Activated naive CD8-positive, alpha-beta T cell treated with anti-CD3 and anti-CD28 coated beads for 36 hours (primary cell): Measurements from ENCODE around the gene SLC16A7. TPM values are rescaled to one million over a fixed set of nuclear protein-coding genes. Genes with fewer than 3 reads are reported as not detected.

Experiments
- DNase-seq: peaks from one replicate; pipeline ENCODE4 v3.0.0; 2021
- H3K27ac Mint-ChIP-seq: one replicate; pipeline ENCODE4 v1.8.0; 2022; ENCODE audit warnings: mild to moderate bottlenecking, moderate library complexity, mixed read lengths
- H3K27me3 Mint-ChIP-seq: one replicate; pipeline ENCODE4 v1.8.0; 2022; ENCODE audit warnings: mild to moderate bottlenecking, mixed read lengths
- H3K36me3 Mint-ChIP-seq: one replicate; pipeline ENCODE4 v1.8.0; 2021; ENCODE audit warnings: mild to moderate bottlenecking, mixed read lengths
- H3K4me1 Mint-ChIP-seq: one replicate; pipeline ENCODE4 v1.8.0; 2021; ENCODE audit warnings: mixed read lengths
- H3K4me3 Mint-ChIP-seq: one replicate; pipeline ENCODE4 v1.8.0; 2022; ENCODE audit warnings: mild to moderate bottlenecking, moderate library complexity, mixed read lengths
- H3K9me3 Mint-ChIP-seq: one replicate; pipeline ENCODE4 v1.8.0; 2022; ENCODE audit warnings: mixed read lengths
- total RNA-seq, 2 experiments: library from RNA; stranded (reverse); gene quantifications; one replicate each; pipeline ENCODE4 v1.2.3, GENCODE V29; 2021

Gene SLC16A7
- total RNA-seq, 2 experiments from 2014 or later, result 22.7 to 27.6 TPM

- DNase-seq, result no peak
- Mint-ChIP-seq H3K36me3 (peaks cover 30% of the 10 kb centered on the region), H3K9me3 (peaks cover 5% of the 10 kb centered on the region), H3K27me3 (no peaks in the 10 kb centered on the region), H3K27ac (no peak overlapping the region), H3K4me3 (no peak overlapping the region), H3K4me1 (no peaks in the 10 kb centered on the region)
Observed at GRCh38 chr12:59787610-59788009, 191.8 kb downstream of the SLC16A7 start.

GRCh38 chr12:59792647-59793046 is 196.8 kb downstream of the SLC16A7 start:
- no peak for DNase-seq
- Mint-ChIP-seq H3K36me3 (peaks cover 60% of the 10 kb centered on the region), H3K9me3 (peaks cover 31% of the 10 kb centered on the region), H3K4me1 (no peaks in the 10 kb centered on the region), H3K4me3 (no peak overlapping the region), H3K27ac (no peak overlapping the region), H3K27me3 (no peaks in the 10 kb centered on the region)

GRCh38 chr12:59803735-59804134 is 207.9 kb downstream of the SLC16A7 start:
- H3K36me3 Mint-ChIP-seq, result no peaks in the 10 kb centered on the region
- DNase-seq, result no peak
- no peak overlapping the region for H3K27ac Mint-ChIP-seq
- H3K4me1 Mint-ChIP-seq, result no peaks in the 10 kb centered on the region
- H3K9me3 Mint-ChIP-seq, result peaks cover 31% of the 10 kb centered on the region
- no peaks in the 10 kb centered on the region for H3K27me3 Mint-ChIP-seq
- no peak overlapping the region for H3K4me3 Mint-ChIP-seq

GRCh38 chr12:59808317-59808910 is 212.6 kb downstream of the SLC16A7 start:
- Mint-ChIP-seq H3K27me3 (no peaks in the 10 kb centered on the region), H3K9me3 (no peaks in the 10 kb centered on the region)

GRCh38 chr12:59811991-59812390 is 216.2 kb downstream of the SLC16A7 start:
- peaks cover 3% of the 10 kb centered on the region for H3K27me3 Mint-ChIP-seq
- no peaks in the 10 kb centered on the region for H3K36me3 Mint-ChIP-seq
- H3K27ac Mint-ChIP-seq, result no peak overlapping the region
- H3K4me3 Mint-ChIP-seq, result no peak overlapping the region
- no peak for DNase-seq
- H3K4me1 Mint-ChIP-seq, result no peaks in the 10 kb centered on the region
- peaks cover 2% of the 10 kb centered on the region for H3K9me3 Mint-ChIP-seq

More at GRCh38 chr12:59808317-59808910, 212.6 kb downstream of the SLC16A7 start:
- H3K4me1 Mint-ChIP-seq, result no peaks in the 10 kb centered on the region
- H3K36me3 Mint-ChIP-seq, result no peaks in the 10 kb centered on the region
- DNase-seq, result no peak
- H3K4me3 Mint-ChIP-seq, result no peak overlapping the region
- H3K27ac Mint-ChIP-seq, result no peak overlapping the region

GRCh38 chr12:59812716-59813115 is 216.9 kb downstream of the SLC16A7 start:
- no peaks in the 10 kb centered on the region for H3K4me1 Mint-ChIP-seq
- H3K27me3 Mint-ChIP-seq, result peaks cover 3% of the 10 kb centered on the region
- no peaks in the 10 kb centered on the region for H3K36me3 Mint-ChIP-seq
- peaks cover 3% of the 10 kb centered on the region for H3K9me3 Mint-ChIP-seq
- no peak overlapping the region for H3K4me3 Mint-ChIP-seq
- no peak overlapping the region for H3K27ac Mint-ChIP-seq
- DNase-seq, result no peak

- no peak overlapping the region for H3K4me3 Mint-ChIP-seq
- DNase-seq, result no peak
- H3K36me3 Mint-ChIP-seq, result no peaks in the 10 kb centered on the region
- no peaks in the 10 kb centered on the region for H3K27me3 Mint-ChIP-seq
- H3K9me3 Mint-ChIP-seq, result peaks cover 3% of the 10 kb centered on the region
- H3K27ac Mint-ChIP-seq, result no peak overlapping the region
- no peaks in the 10 kb centered on the region for H3K4me1 Mint-ChIP-seq
Observed at GRCh38 chr12:59820594-59821011, 224.8 kb downstream of the SLC16A7 start.

GRCh38 chr12:59823567-59823966 is 227.7 kb downstream of the SLC16A7 start:
- H3K27me3 Mint-ChIP-seq, result no peaks in the 10 kb centered on the region
- no peaks in the 10 kb centered on the region for H3K36me3 Mint-ChIP-seq
- H3K9me3 Mint-ChIP-seq, result no peaks in the 10 kb centered on the region
- H3K4me3 Mint-ChIP-seq, result no peak overlapping the region
- H3K4me1 Mint-ChIP-seq, result no peaks in the 10 kb centered on the region
- no peak for DNase-seq
- no peak overlapping the region for H3K27ac Mint-ChIP-seq

GRCh38 chr12:59827767-59828166 is 231.9 kb downstream of the SLC16A7 start:
- Mint-ChIP-seq H3K36me3 (no peaks in the 10 kb centered on the region), H3K9me3 (no peaks in the 10 kb centered on the region), H3K4me3 (no peak overlapping the region), H3K27me3 (peaks cover 5% of the 10 kb centered on the region), H3K4me1 (no peaks in the 10 kb centered on the region), H3K27ac (no peak overlapping the region)
- no peak for DNase-seq

GRCh38 chr12:59828521-59828920 is 232.7 kb downstream of the SLC16A7 start:
- DNase-seq, result no peak
- Mint-ChIP-seq H3K36me3 (no peaks in the 10 kb centered on the region), H3K9me3 (no peaks in the 10 kb centered on the region), H3K4me3 (no peak overlapping the region), H3K4me1 (no peaks in the 10 kb centered on the region), H3K27ac (no peak overlapping the region), H3K27me3 (peaks cover 5% of the 10 kb centered on the region)

GRCh38 chr12:59833408-59833807 is 237.6 kb downstream of the SLC16A7 start:
- Mint-ChIP-seq H3K27me3 (peaks cover 9% of the 10 kb centered on the region), H3K36me3 (no peaks in the 10 kb centered on the region), H3K9me3 (no peaks in the 10 kb centered on the region), H3K4me3 (no peak overlapping the region), H3K4me1 (no peaks in the 10 kb centered on the region), H3K27ac (no peak overlapping the region)
- no peak for DNase-seq

GRCh38 chr12:59834659-59835474 is 239.0 kb downstream of the SLC16A7 start:
- no peak for DNase-seq
- Mint-ChIP-seq H3K36me3 (no peaks in the 10 kb centered on the region), H3K9me3 (no peaks in the 10 kb centered on the region), H3K4me3 (no peak overlapping the region), H3K4me1 (no peaks in the 10 kb centered on the region), H3K27me3 (peaks cover 9% of the 10 kb centered on the region), H3K27ac (no peak overlapping the region)
